Neural cell (in vitro differentiated cells): Measurements from ENCODE around the gene ZFR. TPM values are rescaled to one million over a fixed set of nuclear protein-coding genes. Genes with fewer than 3 reads are reported as not detected.

ENCODE experiments used
- H2AFZ ChIP-seq: fragments of 200-600, 300-800 bp; sonication (generic), shearing (Covaris generic); 2 replicates; pipeline ENCODE4 v1.6.0; 2014; ENCODE audit warnings: low read depth, mild to moderate bottlenecking, antibody characterized with exemption, low read length, moderate library complexity
- H3F3A ChIP-seq: fragments of 200-600 bp; shearing (Covaris generic); 2 replicates; pipeline ENCODE4 v1.6.1; 2016; ENCODE audit warnings: mild to moderate bottlenecking, moderate library complexity, mixed read lengths, antibody characterized with exemption, low read length; ENCODE audit not compliant: insufficient read depth, poor library complexity, severe bottlenecking
- H3K27ac ChIP-seq: fragments of 200-600, 300-800 bp; sonication (generic), shearing (Covaris generic); 2 replicates; pipeline ENCODE4 v1.5.1; 2014; ENCODE audit warnings: mild to moderate bottlenecking, low read length, moderate library complexity
- H3K27me3 ChIP-seq: fragments of 300-800, 200-600 bp; sonication (generic), shearing (Covaris generic); 2 replicates; pipeline ENCODE4 v1.6.0; 2014; ENCODE audit warnings: mild to moderate bottlenecking, low read depth, low read length, moderate library complexity; ENCODE audit not compliant: insufficient read depth
- H3K36me3 ChIP-seq: fragments of 300-800, 200-600 bp; sonication (generic), shearing (Covaris generic); 2 replicates; pipeline ENCODE4 v1.5.1; 2014; ENCODE audit warnings: mild to moderate bottlenecking, antibody characterized with exemption, low read length, moderate library complexity; ENCODE audit not compliant: insufficient read depth
- H3K4me2 ChIP-seq: fragments of 300-800, 200-600 bp; sonication (generic), shearing (Covaris generic); 2 replicates; pipeline ENCODE4 v1.6.0; 2014; ENCODE audit warnings: mild to moderate bottlenecking, low read length
- H3K4me3 ChIP-seq: fragments of 300-800, 200-600 bp; sonication (generic), shearing (Covaris generic); 2 replicates; pipeline ENCODE4 v1.5.1; 2014; ENCODE audit warnings: mild to moderate bottlenecking, low read length, moderate library complexity
- H3K79me2 ChIP-seq: fragments of 200-600 bp; shearing (Covaris generic); replicated peaks from 2 replicates; pipeline ENCODE4 v1.6.0; 2014; ENCODE audit warnings: mild to moderate bottlenecking, low read length, moderate library complexity; ENCODE audit not compliant: insufficient read depth
- H3K9ac ChIP-seq: fragments of 300-800, 200-600 bp; sonication (generic), shearing (Covaris generic); 2 replicates; pipeline ENCODE4 v1.6.1; 2016; ENCODE audit warnings: mild to moderate bottlenecking, low read length, mixed read lengths
- H3K9me2 ChIP-seq: fragments of 200-600 bp; shearing (Covaris generic); 2 replicates; pipeline ENCODE4 v1.6.1; 2016; ENCODE audit warnings: mild to moderate bottlenecking, low read length, mixed read lengths; ENCODE audit not compliant: insufficient read depth
- H3K9me3 ChIP-seq: fragments of 200-600, 300-800 bp; sonication (generic), shearing (Covaris generic); 2 replicates; pipeline ENCODE4 v1.6.1; 2016; ENCODE audit warnings: mild to moderate bottlenecking, mixed run types, low read length, moderate library complexity, mixed read lengths
- H4K20me1 ChIP-seq: fragments of 200-600 bp; shearing (Covaris generic); 2 replicates; pipeline ENCODE4 v1.6.1; 2016; ENCODE audit warnings: mild to moderate bottlenecking, mixed run types; ENCODE audit not compliant: insufficient read depth
- EP300 ChIP-seq: fragments of 450-650 bp; conservative IDR thresholded peaks from 2 replicates; pipeline ENCODE4 v1.6.1; 2014; ENCODE audit warnings: antibody characterized with exemption, mild to moderate bottlenecking, moderate library complexity; ENCODE audit not compliant: poor library complexity, severe bottlenecking
- EZH2 ChIP-seq: fragments of 200-600, 300-800 bp; shearing (Covaris generic), sonication (generic); IDR thresholded peaks from 2 replicates; pipeline ENCODE4 v1.6.1; 2014; ENCODE audit warnings: antibody characterized with exemption, low read length, borderline replicate concordance, mild to moderate bottlenecking; ENCODE audit not compliant: insufficient read depth, poor library complexity, severe bottlenecking
- MXI1 ChIP-seq: fragments of 450-650 bp; conservative IDR thresholded peaks from 2 replicates; pipeline ENCODE4 v1.6.1; 2014; ENCODE audit warnings: antibody characterized with exemption, mild to moderate bottlenecking; ENCODE audit not compliant: poor library complexity, severe bottlenecking
- POLR2AphosphoS5 ChIP-seq: IDR thresholded peaks from 2 replicates; pipeline ENCODE4 v1.6.1; 2012
- RAD21 ChIP-seq: fragments of 450-650 bp; conservative IDR thresholded peaks from 2 replicates; pipeline ENCODE4 v1.6.1; 2014; ENCODE audit warnings: antibody characterized with exemption, mild to moderate bottlenecking, moderate library complexity
- SMC3 ChIP-seq: fragments of 450-650 bp; conservative IDR thresholded peaks from 2 replicates; pipeline ENCODE4 v1.6.1; 2014; ENCODE audit warnings: antibody characterized with exemption, mild to moderate bottlenecking, moderate library complexity; ENCODE audit not compliant: poor library complexity
- TAF1 ChIP-seq: IDR thresholded peaks from 2 replicates; pipeline ENCODE4 v1.6.1; 2012; ENCODE audit warnings: low read depth
- polyA plus RNA-seq: library from polyadenylated mRNA; depleted of rRNA; stranded (reverse); fragments of >200 nt; gene quantifications from 2 replicates; pipeline ENCODE4 v1.2.3, GENCODE V29; 2014
- TF ChIP-seq, protein P1 (sequence below): IDR thresholded peaks from 2 replicates; pipeline ENCODE4 v1.6.1; 2012; ENCODE audit warnings: borderline replicate concordance
- TF ChIP-seq, protein P2 (sequence below): fragments of 450-650 bp; IDR thresholded peaks from 2 replicates; pipeline ENCODE4 v1.5.1; 2014; ENCODE audit warnings: antibody characterized with exemption, mild to moderate bottlenecking, moderate library complexity; ENCODE audit not compliant: poor library complexity, severe bottlenecking

The ZFR gene
- polyA plus RNA-seq, 1 donor from 2014 or later: 141 TPM

DNA sequence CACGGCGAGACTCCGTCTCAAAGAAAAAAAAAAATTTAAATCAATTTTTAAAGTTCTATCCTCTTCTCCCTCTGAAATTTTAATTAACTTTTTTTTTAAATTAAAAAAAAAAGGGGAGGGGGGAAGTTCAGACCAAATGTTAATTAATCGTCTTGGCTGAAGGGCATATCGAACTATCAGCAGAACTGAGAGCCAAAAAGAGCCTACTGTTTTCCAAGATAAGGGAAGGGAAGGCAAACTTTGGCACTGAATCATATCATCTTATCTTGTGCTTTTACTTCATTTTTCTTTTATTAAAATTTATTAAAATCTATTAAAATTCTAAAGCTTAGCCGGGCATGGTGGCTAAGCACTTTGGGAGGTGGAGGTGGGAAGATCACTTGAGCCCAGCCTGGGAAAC, 85.9 kb downstream of the ZFR start:
- Histone ChIP-seq H3K9me3 (no peaks in the 10 kb centered on the region), H3K79me2 (no peaks in the 10 kb centered on the region), H3K9me2 (no peaks in the 10 kb centered on the region), H3K4me2 (no peak overlapping the region), H3K4me3 (no peak overlapping the region), H3K27me3 (no peaks in the 10 kb centered on the region), H3K9ac (no peak overlapping the region), H2AFZ (no peak overlapping the region), H3F3A (no peaks in the 10 kb centered on the region), H3K36me3 (peaks cover 4% of the 10 kb centered on the region), H3K27ac (no peak overlapping the region), H4K20me1 (no peaks in the 10 kb centered on the region)
- TF ChIP-seq SMC3 (no peak), EP300 (no peak), POLR2AphosphoS5 (no peak), MXI1 (no peak), RAD21 (no peak), TAF1 (no peak), EZH2 (no peak)
- TF ChIP-seq, protein P1, sequence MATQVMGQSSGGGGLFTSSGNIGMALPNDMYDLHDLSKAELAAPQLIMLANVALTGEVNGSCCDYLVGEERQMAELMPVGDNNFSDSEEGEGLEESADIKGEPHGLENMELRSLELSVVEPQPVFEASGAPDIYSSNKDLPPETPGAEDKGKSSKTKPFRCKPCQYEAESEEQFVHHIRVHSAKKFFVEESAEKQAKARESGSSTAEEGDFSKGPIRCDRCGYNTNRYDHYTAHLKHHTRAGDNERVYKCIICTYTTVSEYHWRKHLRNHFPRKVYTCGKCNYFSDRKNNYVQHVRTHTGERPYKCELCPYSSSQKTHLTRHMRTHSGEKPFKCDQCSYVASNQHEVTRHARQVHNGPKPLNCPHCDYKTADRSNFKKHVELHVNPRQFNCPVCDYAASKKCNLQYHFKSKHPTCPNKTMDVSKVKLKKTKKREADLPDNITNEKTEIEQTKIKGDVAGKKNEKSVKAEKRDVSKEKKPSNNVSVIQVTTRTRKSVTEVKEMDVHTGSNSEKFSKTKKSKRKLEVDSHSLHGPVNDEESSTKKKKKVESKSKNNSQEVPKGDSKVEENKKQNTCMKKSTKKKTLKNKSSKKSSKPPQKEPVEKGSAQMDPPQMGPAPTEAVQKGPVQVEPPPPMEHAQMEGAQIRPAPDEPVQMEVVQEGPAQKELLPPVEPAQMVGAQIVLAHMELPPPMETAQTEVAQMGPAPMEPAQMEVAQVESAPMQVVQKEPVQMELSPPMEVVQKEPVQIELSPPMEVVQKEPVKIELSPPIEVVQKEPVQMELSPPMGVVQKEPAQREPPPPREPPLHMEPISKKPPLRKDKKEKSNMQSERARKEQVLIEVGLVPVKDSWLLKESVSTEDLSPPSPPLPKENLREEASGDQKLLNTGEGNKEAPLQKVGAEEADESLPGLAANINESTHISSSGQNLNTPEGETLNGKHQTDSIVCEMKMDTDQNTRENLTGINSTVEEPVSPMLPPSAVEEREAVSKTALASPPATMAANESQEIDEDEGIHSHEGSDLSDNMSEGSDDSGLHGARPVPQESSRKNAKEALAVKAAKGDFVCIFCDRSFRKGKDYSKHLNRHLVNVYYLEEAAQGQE: no peak
- TF ChIP-seq, protein P2, sequence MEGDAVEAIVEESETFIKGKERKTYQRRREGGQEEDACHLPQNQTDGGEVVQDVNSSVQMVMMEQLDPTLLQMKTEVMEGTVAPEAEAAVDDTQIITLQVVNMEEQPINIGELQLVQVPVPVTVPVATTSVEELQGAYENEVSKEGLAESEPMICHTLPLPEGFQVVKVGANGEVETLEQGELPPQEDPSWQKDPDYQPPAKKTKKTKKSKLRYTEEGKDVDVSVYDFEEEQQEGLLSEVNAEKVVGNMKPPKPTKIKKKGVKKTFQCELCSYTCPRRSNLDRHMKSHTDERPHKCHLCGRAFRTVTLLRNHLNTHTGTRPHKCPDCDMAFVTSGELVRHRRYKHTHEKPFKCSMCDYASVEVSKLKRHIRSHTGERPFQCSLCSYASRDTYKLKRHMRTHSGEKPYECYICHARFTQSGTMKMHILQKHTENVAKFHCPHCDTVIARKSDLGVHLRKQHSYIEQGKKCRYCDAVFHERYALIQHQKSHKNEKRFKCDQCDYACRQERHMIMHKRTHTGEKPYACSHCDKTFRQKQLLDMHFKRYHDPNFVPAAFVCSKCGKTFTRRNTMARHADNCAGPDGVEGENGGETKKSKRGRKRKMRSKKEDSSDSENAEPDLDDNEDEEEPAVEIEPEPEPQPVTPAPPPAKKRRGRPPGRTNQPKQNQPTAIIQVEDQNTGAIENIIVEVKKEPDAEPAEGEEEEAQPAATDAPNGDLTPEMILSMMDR: no peak

- H3K79me2 ChIP-seq: no peaks in the 10 kb centered on the region
- no peak overlapping the region for H3K9ac ChIP-seq
- H3K9me2 ChIP-seq: no peaks in the 10 kb centered on the region
- H3K9me3 ChIP-seq: no peaks in the 10 kb centered on the region
- H3K27ac ChIP-seq: no peak overlapping the region
- no peaks in the 10 kb centered on the region for H3F3A ChIP-seq
- H4K20me1 ChIP-seq: no peaks in the 10 kb centered on the region
- H3K4me2 ChIP-seq: no peak overlapping the region
- H3K4me3 ChIP-seq: no peak overlapping the region
- no peaks in the 10 kb centered on the region for H3K27me3 ChIP-seq
- TF ChIP-seq TAF1: no peak
- no peak for TF ChIP-seq EZH2
- no peak for TF ChIP-seq SMC3
- TF ChIP-seq RAD21: no peak
- TF ChIP-seq POLR2AphosphoS5: no peak
- no peak for TF ChIP-seq EP300
- TF ChIP-seq, protein P2: no peak
- no peak for TF ChIP-seq MXI1
- TF ChIP-seq, protein P1: no peak
- no peak overlapping the region for H2AFZ ChIP-seq
- peaks cover 4% of the 10 kb centered on the region for H3K36me3 ChIP-seq
These were observed 86.9 kb downstream of the ZFR start for GRCh38 chr5:32357658-32358057.
